WTC11 (cell line): Measurements from ENCODE around the gene IKZF2. TPM values are rescaled to one million over a fixed set of nuclear protein-coding genes. Genes with fewer than 3 reads are reported as not detected.

Experiments used
- ATAC-seq: fragments of 200-7000 bp; cut with Tn5 transposase; 2 replicates; pipeline ENCODE4 v1.10.0; 2021; ENCODE audit warnings: mild to moderate bottlenecking, moderate library complexity
- CTCF ChIA-PET: fragments of 300-600 bp; sonication (Branson Sonifier 250); formaldehyde crosslinking; loops from one replicate; lab custom pipeline; 2021; ENCODE audit warnings: antibody characterized with exemption; lab: Charles Lee
- POLR2A ChIA-PET: fragments of 350-600 bp; sonication (Branson Sonifier 250); formaldehyde crosslinking; loops from one replicate; lab custom pipeline; 2021; ENCODE audit warnings: antibody characterized with exemption; lab: Charles Lee
- DNase-seq: peaks from one replicate; pipeline ENCODE4 v3.0.0; 2021; ENCODE audit warnings: low spot score
- H3K27ac Mint-ChIP-seq: 2 replicates; pipeline ENCODE4 v1.8.0; 2021; ENCODE audit warnings: mixed read lengths
- H3K27me3 Mint-ChIP-seq: 2 replicates; pipeline ENCODE4 v1.8.0; 2021; ENCODE audit warnings: low read depth, mild to moderate bottlenecking, moderate library complexity, mixed read lengths
- H3K36me3 Mint-ChIP-seq: 2 replicates; pipeline ENCODE4 v1.8.0; 2021; ENCODE audit warnings: mixed read lengths
- H3K4me1 Mint-ChIP-seq: 2 replicates; pipeline ENCODE4 v1.8.0; 2022; ENCODE audit warnings: mixed read lengths
- H3K4me3 Mint-ChIP-seq: 2 replicates; pipeline ENCODE4 v1.8.0; 2021; ENCODE audit warnings: mild to moderate bottlenecking, moderate library complexity, mixed read lengths
- H3K9me3 Mint-ChIP-seq: 2 replicates; pipeline ENCODE4 v1.8.0; 2021; ENCODE audit warnings: mixed read lengths
- EMX1 ChIP-seq: fragments of 250-450 bp; sonication (Bioruptor Pico); IDR thresholded peaks from 2 replicates; pipeline ENCODE4 v1.8.0; 2021; ENCODE audit warnings: mild to moderate bottlenecking
- FOXJ3 ChIP-seq: sonication (generic); formaldehyde crosslinking; IDR thresholded peaks from 2 replicates; pipeline ENCODE4 v1.9.0; 2021; ENCODE audit warnings: missing genetic modification reagents, mild to moderate bottlenecking, borderline replicate concordance
- FOXK1 ChIP-seq: sonication (generic); formaldehyde crosslinking; IDR thresholded peaks from 2 replicates; pipeline ENCODE4 v1.8.0; 2022; ENCODE audit warnings: mild to moderate bottlenecking, moderate library complexity, missing genetic modification reagents
- GABPB1 ChIP-seq: sonication (generic); formaldehyde crosslinking; IDR thresholded peaks from 2 replicates; pipeline ENCODE4 v1.8.1; 2023; ENCODE audit warnings: mild to moderate bottlenecking, missing genetic modification reagents
- JUN ChIP-seq: sonication (generic); formaldehyde crosslinking; IDR thresholded peaks from 2 replicates; pipeline ENCODE4 v1.8.0; 2023; ENCODE audit warnings: mild to moderate bottlenecking, missing genetic modification reagents
- MYBL2 ChIP-seq: sonication (generic); formaldehyde crosslinking; IDR thresholded peaks from 2 replicates; pipeline ENCODE4 v1.8.1; 2023; ENCODE audit warnings: mild to moderate bottlenecking, moderate library complexity, missing genetic modification reagents
- OVOL2 ChIP-seq: fragments of 250-450 bp; sonication (Bioruptor Pico); IDR thresholded peaks from 2 replicates; pipeline ENCODE4 v1.9.0; 2021; ENCODE audit warnings: mild to moderate bottlenecking, borderline replicate concordance
- RELA ChIP-seq: sonication (generic); formaldehyde crosslinking; IDR thresholded peaks from 2 replicates; pipeline ENCODE4 v1.8.1; 2022; ENCODE audit warnings: missing genetic modification reagents, mild to moderate bottlenecking, borderline replicate concordance
- ZNF219 ChIP-seq: sonication (generic); formaldehyde crosslinking; IDR thresholded peaks from 2 replicates; pipeline ENCODE4 v1.8.0; 2023; ENCODE audit warnings: missing genetic modification reagents, mild to moderate bottlenecking, borderline replicate concordance
- ZNF232 ChIP-seq: sonication (generic); formaldehyde crosslinking; IDR thresholded peaks from 2 replicates; pipeline ENCODE4 v1.8.0; 2022; ENCODE audit warnings: mild to moderate bottlenecking, missing genetic modification reagents
- ZNF423 ChIP-seq: fragments of 250-450 bp; sonication (Bioruptor Pico); IDR thresholded peaks from 2 replicates; pipeline ENCODE4 v2.1.2; 2022; ENCODE audit warnings: mild to moderate bottlenecking, moderate library complexity
- total RNA-seq: library from RNA; stranded (reverse); gene quantifications from 3 replicates; pipeline ENCODE4 v1.2.3, GENCODE V29; 2021
- TF ChIP-seq, protein P1 (sequence below): fragments of 250-450 bp; sonication (Bioruptor Pico); IDR thresholded peaks from 2 replicates; pipeline ENCODE4 v1.9.0; 2021; ENCODE audit warnings: moderate library complexity, mild to moderate bottlenecking, inconsistent platforms, borderline replicate concordance
- TF ChIP-seq, protein P2 (sequence below): sonication (generic); formaldehyde crosslinking; IDR thresholded peaks from 2 replicates; pipeline ENCODE4 v1.8.1; 2022; ENCODE audit warnings: missing genetic modification reagents, borderline replicate concordance
- TF ChIP-seq, protein P3 (sequence below): sonication (generic); formaldehyde crosslinking; IDR thresholded peaks from 2 replicates; pipeline ENCODE4 v1.8.0; 2022; ENCODE audit warnings: mild to moderate bottlenecking, missing genetic modification reagents
- TF ChIP-seq, protein P4 (sequence below): sonication (generic); formaldehyde crosslinking; IDR thresholded peaks from 2 replicates; pipeline ENCODE4 v1.8.1; 2022; ENCODE audit warnings: mild to moderate bottlenecking, moderate library complexity, missing genetic modification reagents
- TF ChIP-seq, protein P5 (sequence below): sonication (generic); formaldehyde crosslinking; conservative IDR thresholded peaks from 2 replicates; pipeline ENCODE4 v1.8.1; 2022; ENCODE audit warnings: mild to moderate bottlenecking, missing genetic modification reagents
- TF ChIP-seq, protein P6 (sequence below): sonication (generic); formaldehyde crosslinking; IDR thresholded peaks from 2 replicates; pipeline ENCODE4 v1.8.0; 2023; ENCODE audit warnings: missing genetic modification reagents, mild to moderate bottlenecking, borderline replicate concordance
- TF ChIP-seq, protein P7 (sequence below): sonication (generic); formaldehyde crosslinking; IDR thresholded peaks from 2 replicates; pipeline ENCODE4 v1.8.1; 2023; ENCODE audit warnings: mild to moderate bottlenecking, missing genetic modification reagents

The IKZF2 gene
- total RNA-seq, 1 experiment from 2014 or later: 4.2 TPM

DNA sequence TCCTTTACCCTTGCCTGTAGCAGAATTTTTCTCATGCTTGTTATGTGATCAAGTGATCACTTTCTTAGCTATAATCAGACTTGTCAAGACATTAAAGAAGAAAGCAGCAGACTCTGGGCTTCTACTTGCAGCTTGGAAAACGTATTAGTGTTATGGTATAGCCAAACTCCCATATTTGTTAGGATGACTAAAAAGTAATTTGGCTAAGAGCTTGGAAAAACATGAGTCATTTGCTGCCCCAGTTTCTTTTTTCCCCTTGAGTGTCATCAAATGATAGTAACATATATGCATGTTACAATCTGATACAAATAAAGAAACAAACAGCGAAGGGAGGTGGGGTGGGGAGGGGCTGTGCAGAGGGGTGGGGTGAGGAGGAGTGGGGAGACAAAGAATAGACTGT lies 155.5 kb downstream of the IKZF2 start:
- DNase-seq: no peak
- no peaks in the 10 kb centered on the region for H3K9me3 Mint-ChIP-seq
- peaks cover 9% of the 10 kb centered on the region for H3K4me1 Mint-ChIP-seq
- ChIA-PET CTCF (no interaction called here), POLR2A (no interaction called here)
- no peaks in the 10 kb centered on the region for H3K27me3 Mint-ChIP-seq
- no peak for ATAC-seq
- TF ChIP-seq, protein P1, sequence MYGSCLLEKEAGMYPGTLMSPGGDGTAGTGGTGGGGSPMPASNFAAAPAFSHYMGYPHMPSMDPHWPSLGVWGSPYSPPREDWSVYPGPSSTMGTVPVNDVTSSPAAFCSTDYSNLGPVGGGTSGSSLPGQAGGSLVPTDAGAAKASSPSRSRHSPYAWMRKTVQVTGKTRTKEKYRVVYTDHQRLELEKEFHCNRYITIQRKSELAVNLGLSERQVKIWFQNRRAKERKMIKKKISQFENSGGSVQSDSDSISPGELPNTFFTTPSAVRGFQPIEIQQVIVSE (CRISPR knock-in tag): no peak
- TF ChIP-seq FOXJ3 (CRISPR knock-in tag) (no peak), OVOL2 (CRISPR knock-in tag) (no peak), ZNF423 (CRISPR knock-in tag) (no peak), GABPB1 (CRISPR knock-in tag) (no peak), MYBL2 (CRISPR knock-in tag) (no peak)
- TF ChIP-seq, protein P2, sequence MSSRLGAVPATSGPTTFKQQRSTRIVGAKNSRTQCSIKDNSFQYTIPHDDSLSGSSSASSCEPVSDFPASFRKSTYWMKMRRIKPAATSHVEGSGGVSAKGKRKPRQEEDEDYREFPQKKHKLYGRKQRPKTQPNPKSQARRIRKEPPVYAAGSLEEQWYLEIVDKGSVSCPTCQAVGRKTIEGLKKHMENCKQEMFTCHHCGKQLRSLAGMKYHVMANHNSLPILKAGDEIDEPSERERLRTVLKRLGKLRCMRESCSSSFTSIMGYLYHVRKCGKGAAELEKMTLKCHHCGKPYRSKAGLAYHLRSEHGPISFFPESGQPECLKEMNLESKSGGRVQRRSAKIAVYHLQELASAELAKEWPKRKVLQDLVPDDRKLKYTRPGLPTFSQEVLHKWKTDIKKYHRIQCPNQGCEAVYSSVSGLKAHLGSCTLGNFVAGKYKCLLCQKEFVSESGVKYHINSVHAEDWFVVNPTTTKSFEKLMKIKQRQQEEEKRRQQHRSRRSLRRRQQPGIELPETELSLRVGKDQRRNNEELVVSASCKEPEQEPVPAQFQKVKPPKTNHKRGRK: no peak
- TF ChIP-seq, protein P3, sequence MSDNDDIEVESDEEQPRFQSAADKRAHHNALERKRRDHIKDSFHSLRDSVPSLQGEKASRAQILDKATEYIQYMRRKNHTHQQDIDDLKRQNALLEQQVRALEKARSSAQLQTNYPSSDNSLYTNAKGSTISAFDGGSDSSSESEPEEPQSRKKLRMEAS (CRISPR knock-in tag): no peak
- TF ChIP-seq, protein P4, sequence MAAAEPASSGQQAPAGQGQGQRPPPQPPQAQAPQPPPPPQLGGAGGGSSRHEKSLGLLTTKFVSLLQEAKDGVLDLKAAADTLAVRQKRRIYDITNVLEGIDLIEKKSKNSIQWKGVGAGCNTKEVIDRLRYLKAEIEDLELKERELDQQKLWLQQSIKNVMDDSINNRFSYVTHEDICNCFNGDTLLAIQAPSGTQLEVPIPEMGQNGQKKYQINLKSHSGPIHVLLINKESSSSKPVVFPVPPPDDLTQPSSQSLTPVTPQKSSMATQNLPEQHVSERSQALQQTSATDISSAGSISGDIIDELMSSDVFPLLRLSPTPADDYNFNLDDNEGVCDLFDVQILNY (CRISPR knock-in tag): no peak
- TF ChIP-seq, protein P5, sequence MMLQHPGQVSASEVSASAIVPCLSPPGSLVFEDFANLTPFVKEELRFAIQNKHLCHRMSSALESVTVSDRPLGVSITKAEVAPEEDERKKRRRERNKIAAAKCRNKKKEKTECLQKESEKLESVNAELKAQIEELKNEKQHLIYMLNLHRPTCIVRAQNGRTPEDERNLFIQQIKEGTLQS: no peak
- TF ChIP-seq, protein P6, sequence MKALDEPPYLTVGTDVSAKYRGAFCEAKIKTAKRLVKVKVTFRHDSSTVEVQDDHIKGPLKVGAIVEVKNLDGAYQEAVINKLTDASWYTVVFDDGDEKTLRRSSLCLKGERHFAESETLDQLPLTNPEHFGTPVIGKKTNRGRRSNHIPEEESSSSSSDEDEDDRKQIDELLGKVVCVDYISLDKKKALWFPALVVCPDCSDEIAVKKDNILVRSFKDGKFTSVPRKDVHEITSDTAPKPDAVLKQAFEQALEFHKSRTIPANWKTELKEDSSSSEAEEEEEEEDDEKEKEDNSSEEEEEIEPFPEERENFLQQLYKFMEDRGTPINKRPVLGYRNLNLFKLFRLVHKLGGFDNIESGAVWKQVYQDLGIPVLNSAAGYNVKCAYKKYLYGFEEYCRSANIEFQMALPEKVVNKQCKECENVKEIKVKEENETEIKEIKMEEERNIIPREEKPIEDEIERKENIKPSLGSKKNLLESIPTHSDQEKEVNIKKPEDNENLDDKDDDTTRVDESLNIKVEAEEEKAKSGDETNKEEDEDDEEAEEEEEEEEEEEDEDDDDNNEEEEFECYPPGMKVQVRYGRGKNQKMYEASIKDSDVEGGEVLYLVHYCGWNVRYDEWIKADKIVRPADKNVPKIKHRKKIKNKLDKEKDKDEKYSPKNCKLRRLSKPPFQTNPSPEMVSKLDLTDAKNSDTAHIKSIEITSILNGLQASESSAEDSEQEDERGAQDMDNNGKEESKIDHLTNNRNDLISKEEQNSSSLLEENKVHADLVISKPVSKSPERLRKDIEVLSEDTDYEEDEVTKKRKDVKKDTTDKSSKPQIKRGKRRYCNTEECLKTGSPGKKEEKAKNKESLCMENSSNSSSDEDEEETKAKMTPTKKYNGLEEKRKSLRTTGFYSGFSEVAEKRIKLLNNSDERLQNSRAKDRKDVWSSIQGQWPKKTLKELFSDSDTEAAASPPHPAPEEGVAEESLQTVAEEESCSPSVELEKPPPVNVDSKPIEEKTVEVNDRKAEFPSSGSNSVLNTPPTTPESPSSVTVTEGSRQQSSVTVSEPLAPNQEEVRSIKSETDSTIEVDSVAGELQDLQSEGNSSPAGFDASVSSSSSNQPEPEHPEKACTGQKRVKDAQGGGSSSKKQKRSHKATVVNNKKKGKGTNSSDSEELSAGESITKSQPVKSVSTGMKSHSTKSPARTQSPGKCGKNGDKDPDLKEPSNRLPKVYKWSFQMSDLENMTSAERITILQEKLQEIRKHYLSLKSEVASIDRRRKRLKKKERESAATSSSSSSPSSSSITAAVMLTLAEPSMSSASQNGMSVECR (CRISPR knock-in tag): no peak
- TF ChIP-seq, all 79 proteins: peak for 0
- no peak overlapping the region for H3K27ac Mint-ChIP-seq
- no peaks in the 10 kb centered on the region for H3K36me3 Mint-ChIP-seq
- no peak overlapping the region for H3K4me3 Mint-ChIP-seq

DNA sequence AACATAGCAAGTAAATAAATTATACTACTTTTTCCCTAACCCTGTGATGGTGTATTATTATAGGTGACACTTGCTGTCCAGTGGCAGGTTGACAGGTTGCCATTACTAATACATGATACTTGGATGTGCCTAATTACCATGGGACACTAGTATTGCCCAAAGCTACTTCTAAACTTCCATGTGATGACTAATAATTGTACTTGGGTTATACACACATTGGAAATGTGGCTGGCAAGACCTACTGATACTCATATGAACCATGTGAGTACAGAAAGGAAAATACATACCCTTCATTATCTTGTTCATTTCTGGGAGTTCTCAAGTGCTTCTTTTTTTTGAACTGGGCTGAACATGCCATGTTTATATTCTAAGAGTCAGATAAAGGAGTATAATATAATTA lies 156.4 kb downstream of the IKZF2 start:
- Mint-ChIP-seq H3K4me3 (no peak overlapping the region), H3K27ac (no peak overlapping the region), H3K9me3 (no peaks in the 10 kb centered on the region), H3K27me3 (no peaks in the 10 kb centered on the region), H3K36me3 (no peaks in the 10 kb centered on the region), H3K4me1 (peaks cover 9% of the 10 kb centered on the region)
- DNase-seq: no peak
- POLR2A ChIA-PET: no interaction called here
- CTCF ChIA-PET: no interaction called here
- ATAC-seq: no peak
- TF ChIP-seq, protein P3 (CRISPR knock-in tag): no peak
- TF ChIP-seq, protein P7, sequence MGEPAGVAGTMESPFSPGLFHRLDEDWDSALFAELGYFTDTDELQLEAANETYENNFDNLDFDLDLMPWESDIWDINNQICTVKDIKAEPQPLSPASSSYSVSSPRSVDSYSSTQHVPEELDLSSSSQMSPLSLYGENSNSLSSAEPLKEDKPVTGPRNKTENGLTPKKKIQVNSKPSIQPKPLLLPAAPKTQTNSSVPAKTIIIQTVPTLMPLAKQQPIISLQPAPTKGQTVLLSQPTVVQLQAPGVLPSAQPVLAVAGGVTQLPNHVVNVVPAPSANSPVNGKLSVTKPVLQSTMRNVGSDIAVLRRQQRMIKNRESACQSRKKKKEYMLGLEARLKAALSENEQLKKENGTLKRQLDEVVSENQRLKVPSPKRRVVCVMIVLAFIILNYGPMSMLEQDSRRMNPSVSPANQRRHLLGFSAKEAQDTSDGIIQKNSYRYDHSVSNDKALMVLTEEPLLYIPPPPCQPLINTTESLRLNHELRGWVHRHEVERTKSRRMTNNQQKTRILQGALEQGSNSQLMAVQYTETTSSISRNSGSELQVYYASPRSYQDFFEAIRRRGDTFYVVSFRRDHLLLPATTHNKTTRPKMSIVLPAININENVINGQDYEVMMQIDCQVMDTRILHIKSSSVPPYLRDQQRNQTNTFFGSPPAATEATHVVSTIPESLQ (CRISPR knock-in tag): no peak
- TF ChIP-seq ZNF232 (no peak), FOXK1 (no peak), ZNF219 (CRISPR knock-in tag) (no peak), JUN (CRISPR knock-in tag) (no peak), EMX1 (CRISPR knock-in tag) (no peak), RELA (CRISPR knock-in tag) (no peak)
- TF ChIP-seq, protein P5: no peak
- TF ChIP-seq, protein P6 (CRISPR knock-in tag): no peak
